Testis (tissue), 2 donors: Measurements from ENCODE around the gene AKR1C8.

Source experiments
- CTCF ChIP-seq, 3 experiments: fragments of 450-650 bp in 2 of 3; fragments of 200-600 bp in 1 of 3; sonication (generic) in 1 of 3; IDR thresholded peaks; one replicate each; pipeline ENCODE4 v1.5.1; 2016 to 2019; ENCODE audit warnings: antibody characterized with exemption in 3 of 3, mild to moderate bottlenecking in 2 of 3, moderate library complexity in 1 of 3
- POLR2A ChIP-seq: fragments of 450-650 bp; IDR thresholded peaks from one replicate; pipeline ENCODE4 v1.6.1; 2017; ENCODE audit warnings: antibody characterized with exemption, mild to moderate bottlenecking, moderate library complexity

- TF ChIP-seq CTCF (IDR thresholded peaks at IDR 0.05) = no peak
- TF ChIP-seq POLR2A = no peak
These were observed 49.4 kb downstream of the AKR1C8 start for GRCh38 chr10:5135581-5135980.
